Activated CD4-positive, alpha-beta T cell treated with anti-CD3 and anti-CD28 coated beads, Interleukin-2, amount 50 U/mL, for 16 hours (primary cell): ENCODE measurements around the gene POC1B.

ENCODE experiments used
- DNase-seq: peaks from one replicate; pipeline ENCODE4 v3.0.0-alpha.2; 2020

Gene POC1B

GRCh38 chr12:89494411-89495231 is 31.2 kb downstream of the POC1B start:
- DNase-seq, result peak; percentile 86

DNA sequence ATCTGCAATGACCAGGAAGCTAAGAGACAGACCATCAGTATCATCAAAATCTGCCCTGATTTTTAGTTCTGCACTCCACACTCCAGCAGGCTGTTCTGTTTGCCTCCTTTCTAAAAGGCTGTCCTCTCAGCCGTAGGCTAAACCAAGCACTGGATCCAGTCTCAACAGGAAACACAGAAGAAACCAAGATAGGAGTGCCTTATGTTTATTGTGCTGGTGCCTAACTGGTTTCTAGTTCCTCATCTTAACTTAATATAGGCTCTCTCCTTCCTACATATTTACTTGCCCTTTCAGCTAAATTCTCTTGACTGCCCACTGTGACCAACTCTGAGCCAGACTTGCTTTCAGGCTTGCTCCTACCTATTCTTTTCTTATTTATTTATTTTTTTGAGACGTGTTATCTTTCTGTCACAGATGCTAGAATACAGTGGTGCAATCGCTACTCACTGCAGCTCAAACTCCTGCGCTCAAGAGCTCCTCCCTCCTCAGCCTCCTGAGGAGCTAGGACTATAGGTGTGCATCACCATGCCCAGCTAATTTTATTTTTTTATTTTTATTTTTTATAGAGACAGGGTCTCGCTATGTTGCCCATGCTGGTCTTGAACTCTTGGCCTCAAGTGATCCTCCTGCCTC is 32.1 kb downstream of the POC1B start:
- no peak for DNase-seq

DNA sequence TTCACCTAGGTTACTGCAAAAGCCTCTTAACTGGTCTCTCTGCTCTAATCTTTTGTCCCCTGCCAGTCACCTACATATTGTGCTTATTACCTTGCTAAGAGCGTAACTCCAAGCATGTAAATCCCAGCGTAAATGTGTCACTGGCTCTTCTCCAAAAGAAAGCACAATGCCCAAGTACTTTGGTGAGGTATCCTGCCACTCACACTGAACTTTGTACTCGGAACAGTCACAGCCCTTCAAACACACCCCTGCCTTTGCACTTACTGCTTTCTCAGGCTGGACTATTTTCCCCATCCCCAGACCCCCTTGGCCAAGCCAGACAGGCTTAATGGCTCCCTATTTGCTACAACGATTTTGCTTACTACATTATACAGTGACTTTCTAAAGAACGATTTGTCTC is 33.0 kb downstream of the POC1B start:
- DNase-seq, result no peak

GRCh38 chr12:89490922-89491321 is 34.9 kb downstream of the POC1B start:
- DNase-seq, result no peak

DNA sequence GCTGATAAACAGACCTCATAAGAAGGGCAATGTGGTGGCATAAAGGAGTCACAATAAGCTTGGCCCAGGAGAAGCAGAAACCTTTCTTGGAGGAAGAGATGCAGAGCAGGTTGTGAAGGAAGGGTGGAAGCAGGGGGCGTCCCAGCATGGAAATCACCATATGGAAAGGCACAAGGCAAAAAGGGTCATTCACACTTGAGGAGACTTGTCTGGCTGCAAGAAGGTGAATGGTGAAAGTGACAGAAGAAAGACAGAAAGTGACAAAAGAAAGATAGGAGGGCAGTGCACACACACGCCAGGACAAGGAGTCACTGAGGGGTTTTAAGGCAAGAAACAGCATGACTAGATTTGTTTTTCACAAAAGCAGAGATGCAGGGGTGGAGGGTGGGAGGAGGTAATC is 39.6 kb downstream of the POC1B start:
- DNase-seq, result no peak

DNA sequence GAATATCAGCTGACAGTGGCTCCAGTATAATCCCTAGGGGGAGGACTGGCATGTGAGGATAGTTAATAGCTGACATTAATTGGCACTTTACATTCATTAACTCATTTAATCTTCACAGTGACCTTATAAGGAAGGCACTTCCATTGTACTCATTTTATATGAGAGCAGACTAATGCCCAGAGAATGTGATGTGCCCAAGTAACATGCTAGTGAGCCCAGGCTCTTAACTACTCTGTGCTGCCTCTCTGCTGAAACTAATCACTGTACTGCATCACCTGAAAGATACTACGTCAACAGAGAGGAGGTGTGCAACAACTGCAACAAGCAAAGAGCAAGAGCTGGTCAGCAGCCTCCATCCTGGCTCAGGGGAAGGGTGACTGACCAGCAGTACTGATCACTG is 41.4 kb downstream of the POC1B start:
- no peak for DNase-seq

DNA sequence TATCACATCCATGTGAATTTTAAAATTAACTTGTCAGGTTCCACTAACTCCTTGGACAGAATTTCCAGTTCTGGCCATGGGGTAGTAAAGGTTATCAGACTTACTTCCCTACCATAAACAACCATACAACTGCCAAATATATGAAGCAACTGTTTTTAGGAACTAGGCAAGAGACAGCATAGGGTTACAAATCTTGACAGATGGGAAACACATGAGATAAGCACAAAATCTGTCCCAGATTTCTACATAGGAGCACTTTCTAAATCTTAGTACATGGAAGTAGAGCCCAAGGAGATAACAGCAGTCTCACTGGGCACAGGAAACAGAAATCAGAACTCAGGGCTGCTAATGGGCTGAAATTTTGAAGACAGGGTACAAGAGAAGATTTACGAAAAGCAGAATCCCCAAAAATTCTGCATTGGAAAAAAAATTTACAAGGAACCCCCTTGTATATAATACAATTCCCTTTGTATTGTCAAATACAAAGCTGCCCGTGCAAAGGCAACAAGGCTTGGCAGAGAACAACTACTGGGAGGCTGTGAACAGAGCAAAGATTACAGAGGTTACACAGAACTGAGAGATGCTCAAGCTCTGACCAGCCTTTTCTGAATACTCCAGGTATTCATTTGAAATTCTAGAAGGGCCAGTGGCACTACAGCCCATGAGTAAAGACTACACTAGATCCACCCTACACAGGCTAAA is 44.5 kb downstream of the POC1B start:
- DNase-seq, result no peak

DNA sequence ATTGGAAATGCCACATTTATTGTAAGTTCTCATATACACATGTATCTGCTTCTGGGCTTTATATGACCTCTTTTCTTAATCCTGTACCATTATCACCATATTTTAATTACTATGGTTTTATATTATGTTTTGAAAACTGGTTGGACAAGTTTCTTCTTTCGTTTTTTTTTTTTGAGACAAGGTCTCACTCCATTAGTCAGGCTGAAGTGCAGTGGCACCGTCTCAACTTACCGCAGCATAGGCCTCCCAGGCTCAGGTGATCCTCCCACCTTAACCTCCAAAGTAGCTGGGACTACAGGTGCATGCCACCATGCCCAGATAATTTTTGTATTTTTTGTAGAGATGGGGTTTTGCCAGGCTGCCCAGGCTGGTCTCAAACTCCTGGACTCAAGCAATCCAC is 45.9 kb downstream of the POC1B start:
- no peak for DNase-seq

DNA sequence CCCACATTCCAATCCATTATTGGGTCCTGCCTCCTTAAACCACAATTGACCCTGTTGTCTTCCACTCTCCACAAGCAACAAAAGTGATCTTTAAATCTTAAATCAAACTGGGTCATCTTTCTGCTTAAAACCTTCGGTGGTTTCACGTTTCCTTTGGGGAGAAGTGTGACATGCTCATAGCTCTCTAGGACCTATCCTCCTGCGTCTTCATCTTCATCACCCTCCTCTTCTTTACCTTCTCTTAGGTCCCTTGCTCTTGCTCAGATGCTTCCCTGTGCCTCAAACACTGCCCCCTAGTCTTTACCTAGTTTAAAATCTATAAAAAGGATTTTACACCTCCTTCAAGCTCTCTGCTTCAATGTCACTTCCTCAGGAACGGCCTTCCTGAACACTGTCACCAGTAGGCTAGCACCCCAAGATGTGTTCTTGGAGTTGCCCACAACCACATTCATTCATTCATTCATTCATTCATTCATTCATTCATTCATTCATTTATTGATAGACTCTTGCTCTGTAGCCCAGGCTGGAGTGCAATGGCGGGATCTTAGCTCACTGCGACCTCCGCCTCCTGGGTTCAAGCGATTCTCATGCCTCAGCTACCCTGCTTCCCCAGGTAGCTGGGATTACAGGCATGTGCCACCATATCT is 48.1 kb downstream of the POC1B start:
- peak; percentile 28 for DNase-seq

GRCh38 chr12:89476904-89477595 is 48.8 kb downstream of the POC1B start:
- DNase-seq, result no peak

DNA sequence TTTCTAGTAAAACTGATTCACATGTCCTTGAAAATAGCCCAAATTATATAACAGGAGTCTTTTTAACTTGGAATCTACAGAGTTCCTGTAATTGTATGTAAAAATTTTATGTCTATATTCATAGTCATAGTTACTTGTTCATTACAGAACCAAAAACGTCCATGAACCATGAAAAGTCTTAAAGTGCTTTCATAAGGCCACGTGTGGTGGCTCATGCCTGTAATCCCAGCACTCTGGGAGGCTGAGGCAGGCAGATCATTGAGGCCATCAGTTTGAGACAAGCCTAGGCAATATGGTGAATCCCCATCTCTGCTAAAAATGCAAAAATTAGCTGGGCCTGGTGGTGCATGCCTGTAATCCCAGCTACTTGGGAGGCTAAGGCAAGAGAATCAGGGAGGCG is 49.6 kb downstream of the POC1B start:
- DNase-seq, result no peak

DNA sequence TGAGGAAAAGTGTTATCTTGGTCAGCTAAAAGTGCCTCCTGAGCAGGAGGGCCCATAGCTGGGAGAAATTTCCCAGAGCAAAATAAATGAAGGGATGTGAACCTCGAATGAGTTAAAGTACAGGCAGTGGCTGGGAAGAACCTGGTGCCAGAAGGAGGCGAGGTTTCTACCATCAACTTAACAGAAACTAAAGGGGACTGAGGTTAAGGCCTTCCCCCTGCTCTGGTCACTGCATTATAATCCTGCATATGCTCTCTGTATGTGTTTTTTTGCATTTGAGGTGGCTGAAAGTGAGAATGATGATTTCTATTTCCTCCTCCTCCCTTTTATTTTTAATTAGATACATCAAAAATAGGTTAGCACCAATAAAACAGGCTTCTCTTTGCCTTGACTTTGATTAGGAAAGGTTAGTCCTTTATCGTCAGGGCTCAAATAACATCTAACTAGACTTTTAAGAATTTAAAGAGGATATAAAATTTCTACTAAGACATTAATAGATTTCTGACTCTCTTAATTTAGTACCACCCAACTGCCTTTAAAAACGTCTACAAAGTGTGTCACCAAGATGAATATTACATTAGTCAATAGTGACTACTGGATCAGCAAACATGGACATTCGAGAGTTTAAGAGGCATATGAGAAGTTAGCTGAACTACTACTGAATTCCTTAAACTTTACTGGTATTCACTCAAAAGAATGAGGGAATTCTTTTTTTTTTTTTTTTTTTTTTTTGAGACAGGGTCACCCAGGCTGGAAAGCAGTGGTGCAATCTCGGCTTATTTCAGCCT is 50.5 kb downstream of the POC1B start:
- DNase-seq, result no peak

DNA sequence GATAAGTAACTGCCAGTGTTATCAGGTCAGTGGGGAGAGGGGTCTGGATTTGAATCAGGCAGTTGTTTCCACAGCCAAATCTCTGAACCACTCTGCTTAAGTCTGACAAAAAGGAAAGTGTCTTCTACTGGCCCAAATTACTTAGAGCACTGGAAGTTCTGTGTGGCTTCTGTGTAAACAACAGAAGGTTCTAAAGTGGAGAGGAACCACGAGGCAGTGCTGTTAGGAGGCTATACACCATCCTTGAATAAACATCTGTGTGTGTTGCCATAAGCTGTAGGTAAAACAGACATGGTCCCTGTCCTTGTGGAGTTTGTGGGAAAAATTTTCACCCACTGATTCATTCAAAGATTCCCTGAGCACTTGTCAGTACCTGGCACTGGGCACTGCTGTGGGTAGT is 51.2 kb downstream of the POC1B start:
- DNase-seq, result peak; percentile 21

GRCh38 chr12:89472508-89472907 is 53.3 kb downstream of the POC1B start:
- DNase-seq, result peak; percentile 86

DNA sequence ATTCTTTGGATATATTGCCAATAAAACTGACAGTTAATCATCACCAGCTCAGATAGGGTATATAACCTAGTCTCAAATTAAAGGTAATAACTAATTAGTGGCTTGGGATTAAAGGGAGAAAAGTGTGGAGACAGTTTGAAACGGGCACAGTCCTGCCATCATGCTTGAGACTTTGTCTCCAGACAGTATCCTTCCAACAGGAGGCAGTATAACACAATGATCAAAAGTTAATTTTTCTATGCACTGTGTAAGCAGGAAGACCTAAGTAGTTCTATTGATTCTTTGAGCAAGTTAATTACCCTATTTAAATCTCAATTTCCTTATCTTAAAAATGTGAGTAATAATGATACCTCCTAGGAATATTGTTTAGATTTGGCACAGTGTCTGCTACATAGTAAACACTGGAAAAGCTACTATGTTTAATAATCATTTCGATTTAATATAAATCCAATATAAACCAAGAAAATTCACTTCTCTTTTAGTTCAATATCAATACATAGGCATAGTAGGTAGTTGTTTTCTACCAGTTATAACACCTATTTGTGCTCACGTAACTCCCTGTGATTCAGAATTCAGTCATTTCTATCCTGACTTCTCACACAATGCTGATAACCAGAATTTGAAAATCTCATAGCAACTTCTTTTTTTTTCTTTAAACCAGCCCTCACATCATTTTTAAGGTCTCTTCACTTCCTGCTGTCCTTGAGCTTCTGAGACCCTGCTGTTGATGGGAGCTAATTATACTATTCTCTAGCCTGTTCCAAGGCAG is 54.9 kb downstream of the POC1B start:
- DNase-seq, result peak; percentile 70

DNA sequence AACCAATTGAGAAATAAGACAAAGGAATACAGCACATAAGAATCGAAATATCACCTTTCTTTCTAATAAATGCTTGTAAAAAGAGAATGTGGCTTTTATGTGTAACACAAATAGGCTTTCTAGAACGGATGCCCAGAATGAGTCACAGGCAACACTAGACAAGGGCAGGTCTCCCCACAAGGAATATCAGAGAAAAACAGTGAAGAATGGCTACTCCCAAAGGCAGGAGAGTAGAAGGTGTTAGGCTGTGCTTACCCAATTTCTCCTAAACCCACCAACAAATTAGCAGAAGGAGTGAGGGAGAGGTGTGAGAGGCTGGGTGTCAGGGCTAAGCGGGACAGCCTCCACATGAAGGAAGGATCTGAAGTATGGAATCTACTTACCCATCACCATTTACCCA is 56.5 kb downstream of the POC1B start:
- peak; percentile 73 for DNase-seq

GRCh38 chr12:89468648-89469326 is 57.1 kb downstream of the POC1B start:
- peak; percentile 67 for DNase-seq

DNA sequence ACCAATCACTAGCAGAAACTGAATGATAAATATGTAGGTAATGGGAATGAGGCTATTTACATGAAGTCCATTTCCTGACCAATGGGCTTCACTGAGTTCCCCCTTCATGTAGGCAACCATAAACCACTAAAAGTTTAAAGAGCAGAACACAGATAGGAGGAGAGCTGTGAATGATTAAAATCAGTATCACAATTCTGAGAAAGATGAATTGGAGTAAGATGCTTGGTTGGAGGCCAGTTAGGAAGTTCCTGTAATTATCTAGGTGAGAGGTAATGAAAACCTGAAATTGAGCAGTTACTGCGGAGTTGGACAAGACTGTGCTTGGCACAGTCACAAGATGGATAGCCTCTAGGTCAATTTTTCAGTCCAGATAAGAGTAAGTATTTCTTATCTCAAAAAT is 57.8 kb downstream of the POC1B start:
- DNase-seq, result peak; percentile 74

DNA sequence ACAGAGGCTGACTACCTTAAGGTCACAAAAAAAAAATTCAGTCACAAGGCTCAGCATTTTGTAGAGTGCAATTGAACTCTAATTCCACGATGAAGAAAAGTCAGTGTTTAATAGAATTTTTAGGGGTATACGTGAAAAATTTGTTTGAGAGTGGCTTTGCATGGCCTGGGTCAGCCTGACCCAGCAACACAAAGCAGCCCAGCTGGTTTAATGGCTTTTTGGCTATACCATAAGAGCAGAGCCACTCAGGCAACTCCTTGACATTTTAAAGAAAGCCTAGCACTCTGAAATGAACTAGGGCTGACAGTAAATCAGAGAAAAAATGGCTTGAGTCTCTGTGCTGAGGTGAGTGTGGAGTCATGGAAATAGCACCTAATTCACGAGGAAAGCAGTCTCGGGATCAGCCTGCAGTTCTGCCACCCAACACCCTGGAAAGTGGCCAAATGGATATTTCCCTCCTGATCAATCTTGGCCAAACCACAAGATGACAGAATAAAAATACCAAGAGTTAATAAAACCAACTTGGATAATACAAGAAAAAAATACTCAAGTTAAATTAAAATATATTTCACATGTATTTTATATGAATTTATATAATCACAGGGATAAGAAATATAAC is 60.8 kb downstream of the POC1B start:
- DNase-seq, result no peak
